Progenitor cell of endocrine pancreas (in vitro differentiated cells): ENCODE results near the gene CHCHD10. TPM values are rescaled to one million over a fixed set of nuclear protein-coding genes. Genes with fewer than 3 reads are reported as not detected.

Source experiments
- DNase-seq: peaks from one replicate; pipeline ENCODE4 v3.0.0; 2021; ENCODE audit warnings: low spot score; ENCODE audit not compliant: unreplicated experiment
- H3K27ac Mint-ChIP-seq: 2 replicates; pipeline ENCODE4 v1.8.0; 2021; ENCODE audit warnings: mild to moderate bottlenecking, moderate library complexity, mixed read lengths
- H3K27me3 Mint-ChIP-seq: 2 replicates; pipeline ENCODE4 v1.8.0; 2021; ENCODE audit warnings: mixed read lengths
- H3K36me3 Mint-ChIP-seq: 2 replicates; pipeline ENCODE4 v1.8.0; 2022; ENCODE audit warnings: mixed read lengths; ENCODE audit not compliant: insufficient read depth
- H3K4me1 Mint-ChIP-seq: 2 replicates; pipeline ENCODE4 v1.8.0; 2021; ENCODE audit warnings: low read depth, mixed read lengths
- H3K4me3 Mint-ChIP-seq: 2 replicates; pipeline ENCODE4 v1.8.0; 2021; ENCODE audit warnings: low read depth, mild to moderate bottlenecking, moderate library complexity, mixed read lengths
- H3K9me3 Mint-ChIP-seq: 2 replicates; pipeline ENCODE4 v1.8.0; 2021; ENCODE audit warnings: low read depth, mixed read lengths
- CTCF ChIP-seq: fragments of 200-600 bp; sonication (generic); IDR thresholded peaks from one replicate; pipeline ENCODE4 v1.5.0; 2021; ENCODE audit warnings: antibody characterized with exemption, mild to moderate bottlenecking; ENCODE audit not compliant: unreplicated experiment
- total RNA-seq: library from RNA; stranded (reverse); gene quantifications from 2 replicates; pipeline ENCODE4 v1.2.1, GENCODE V29; 2021

CHCHD10 gene
- total RNA-seq, 1 donor from 2014 or later = 42.3 TPM

GRCh38 chr22:23806837-23807236 lies 39.1 kb upstream of the CHCHD10 start:
- Mint-ChIP-seq H3K27ac (peak overlapping the region; percentile 49), H3K36me3 (peaks cover 37% of the 10 kb centered on the region), H3K4me3 (no peak overlapping the region), H3K4me1 (peaks cover 6% of the 10 kb centered on the region), H3K27me3 (no peaks in the 10 kb centered on the region), H3K9me3 (no peaks in the 10 kb centered on the region)
- no peak for DNase-seq
- TF ChIP-seq CTCF = no peak

DNA sequence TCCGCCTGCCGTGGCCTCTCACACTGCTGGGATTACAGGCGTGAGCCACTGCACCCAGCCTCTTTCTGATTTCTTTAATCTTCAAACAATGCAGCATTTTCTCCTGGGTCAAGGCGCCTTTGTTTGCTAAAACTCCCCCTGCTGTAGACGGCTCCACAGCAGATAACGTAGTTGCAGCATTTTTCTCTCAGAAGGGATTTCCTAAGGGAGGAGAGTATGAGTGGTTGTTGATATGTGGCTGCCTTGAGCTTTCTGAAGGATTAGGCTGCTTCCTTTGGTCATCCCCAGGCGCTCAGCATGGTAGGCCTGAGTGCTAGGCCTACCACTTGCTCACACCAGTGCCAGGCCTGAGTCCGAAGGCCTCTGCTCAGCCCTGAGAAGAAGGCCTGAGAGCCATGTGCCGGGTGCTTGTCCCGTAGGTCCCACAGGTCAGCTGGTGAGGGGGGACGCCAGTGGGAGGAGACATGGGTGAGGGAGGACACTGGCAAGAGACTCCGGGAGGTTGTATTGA lies 37.1 kb upstream of the CHCHD10 start:
- Mint-ChIP-seq H3K27ac (peak overlapping the region; percentile 49), H3K4me3 (no peak overlapping the region), H3K9me3 (no peaks in the 10 kb centered on the region), H3K36me3 (peaks cover 44% of the 10 kb centered on the region), H3K4me1 (peaks cover 6% of the 10 kb centered on the region), H3K27me3 (no peaks in the 10 kb centered on the region)
- no peak for DNase-seq
- TF ChIP-seq CTCF = no peak

DNA sequence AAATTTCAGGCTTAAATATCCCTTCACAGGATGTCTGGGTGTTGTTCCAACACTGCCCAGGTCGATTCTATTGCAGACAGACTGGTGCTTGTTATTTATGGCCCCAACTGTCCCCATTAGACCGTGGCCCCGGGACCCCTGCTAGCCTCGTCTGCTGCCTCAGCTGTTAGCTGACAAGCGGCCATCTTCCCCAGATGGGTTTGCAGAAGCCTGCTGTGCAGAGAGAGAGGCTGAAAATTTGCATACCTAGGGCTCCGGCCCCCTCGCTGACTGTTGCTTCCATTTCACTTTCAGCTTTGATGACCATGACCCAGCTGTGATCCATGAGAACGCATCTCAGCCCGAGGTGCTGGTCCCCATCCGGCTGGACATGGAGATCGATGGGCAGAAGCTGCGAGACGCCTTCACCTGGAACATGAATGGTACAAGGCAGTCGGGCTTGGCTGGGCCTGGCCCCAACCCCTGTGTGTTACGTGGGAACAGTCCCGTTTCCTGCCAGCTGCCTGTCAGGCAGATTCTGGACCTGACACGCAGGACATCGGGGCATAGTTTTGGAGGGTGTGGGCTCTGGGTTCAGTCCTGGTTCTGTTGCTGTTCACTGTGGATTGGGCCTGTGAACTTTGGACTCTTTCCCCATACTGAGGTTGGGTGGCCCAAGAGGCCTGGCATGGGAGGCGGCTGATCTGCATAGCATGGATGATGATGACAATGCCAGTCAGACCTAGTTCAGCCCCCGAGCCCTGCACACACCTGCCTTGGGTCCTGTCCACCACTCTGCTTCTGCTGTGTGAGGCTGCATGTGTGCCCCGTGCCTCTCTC lies 35.4 kb upstream of the CHCHD10 start:
- Mint-ChIP-seq H3K9me3 (no peaks in the 10 kb centered on the region), H3K36me3 (peaks cover 46% of the 10 kb centered on the region), H3K4me1 (peaks cover 6% of the 10 kb centered on the region), H3K4me3 (no peak overlapping the region), H3K27ac (peak overlapping the region; percentile 56), H3K27me3 (no peaks in the 10 kb centered on the region)
- TF ChIP-seq CTCF = no peak
- DNase-seq = no peak

- DNase-seq = no peak
- Mint-ChIP-seq H3K4me3 (no peak overlapping the region), H3K27ac (no peak overlapping the region), H3K36me3 (peaks cover 44% of the 10 kb centered on the region), H3K4me1 (peaks cover 6% of the 10 kb centered on the region), H3K9me3 (no peaks in the 10 kb centered on the region), H3K27me3 (no peaks in the 10 kb centered on the region)
- no peak for TF ChIP-seq CTCF
Measured at GRCh38 chr22:23801886-23802377, 34.2 kb upstream of the CHCHD10 start.

- TF ChIP-seq CTCF = no peak
- Mint-ChIP-seq H3K36me3 (peaks cover 47% of the 10 kb centered on the region), H3K4me1 (peaks cover 6% of the 10 kb centered on the region), H3K27me3 (no peaks in the 10 kb centered on the region), H3K27ac (no peak overlapping the region), H3K9me3 (no peaks in the 10 kb centered on the region), H3K4me3 (no peak overlapping the region)
- no peak for DNase-seq
Measured at GRCh38 chr22:23801238-23801821, 33.6 kb upstream of the CHCHD10 start.
